Hematopoietic multipotent progenitor cell treated with erythropoietin and hydrocortisone succinate and interleukin-3 and kit ligand, for 4 days (in vitro differentiated cells): ENCODE results near the gene ISM1.
A peak's percentile ranks its signal among the peaks of the same experiment; 100 is the strongest.

ENCODE experiments used
- DNase-seq: peaks from one replicate; pipeline ENCODE4 v3.0.0-alpha.2; 2015

Gene ISM1

GRCh38 chr20:13284830-13285229, 63.8 kb downstream of the ISM1 start:
- no peak for DNase-seq

- no peak for DNase-seq
Observed at GRCh38 chr20:13285408-13285807, 64.3 kb downstream of the ISM1 start.

- DNase-seq = no peak
Observed at GRCh38 chr20:13286052-13286451, 65.0 kb downstream of the ISM1 start.

GRCh38 chr20:13286607-13287006, 65.5 kb downstream of the ISM1 start:
- DNase-seq = no peak

- no peak for DNase-seq
Observed at GRCh38 chr20:13288357-13288756, 67.3 kb downstream of the ISM1 start.

- DNase-seq = no peak
Observed at GRCh38 chr20:13289031-13289430, 68.0 kb downstream of the ISM1 start.

GRCh38 chr20:13290724-13291123, 69.7 kb downstream of the ISM1 start:
- no peak for DNase-seq

- no peak for DNase-seq
Observed at GRCh38 chr20:13291157-13291556, 70.1 kb downstream of the ISM1 start.

GRCh38 chr20:13292201-13292885, 71.3 kb downstream of the ISM1 start:
- no peak for DNase-seq

GRCh38 chr20:13294522-13294921, 73.4 kb downstream of the ISM1 start:
- no peak for DNase-seq

GRCh38 chr20:13295637-13296036, 74.6 kb downstream of the ISM1 start:
- peak; percentile 2 for DNase-seq

GRCh38 chr20:13296070-13296469, 75.0 kb downstream of the ISM1 start:
- DNase-seq = no peak

GRCh38 chr20:13297147-13297899, 76.2 kb downstream of the ISM1 start:
- no peak for DNase-seq

- no peak for DNase-seq
Observed at GRCh38 chr20:13298692-13299373, 77.8 kb downstream of the ISM1 start.

GRCh38 chr20:13299401-13299800, 78.3 kb downstream of the ISM1 start:
- no peak for DNase-seq

GRCh38 chr20:13301596-13301995, 80.5 kb downstream of the ISM1 start:
- no peak for DNase-seq

GRCh38 chr20:13302647-13303450, 81.8 kb downstream of the ISM1 start:
- DNase-seq = peak; percentile 61

GRCh38 chr20:13305284-13305683, 84.2 kb downstream of the ISM1 start:
- no peak for DNase-seq

- DNase-seq = no peak
Observed at GRCh38 chr20:13307562-13308163, 86.6 kb downstream of the ISM1 start.

- DNase-seq = no peak
Observed at GRCh38 chr20:13312300-13312699, 91.2 kb downstream of the ISM1 start.

- DNase-seq = no peak
Observed at GRCh38 chr20:13313201-13313600, 92.1 kb downstream of the ISM1 start.

GRCh38 chr20:13317439-13317838, 96.4 kb downstream of the ISM1 start:
- no peak for DNase-seq
